Neural cell (in vitro differentiated cells): ENCODE measurements around the gene RTN4RL1. TPM values are rescaled to one million over a fixed set of nuclear protein-coding genes. Genes with fewer than 3 reads are reported as not detected.

Experiments used
- H2AFZ ChIP-seq: fragments of 200-600, 300-800 bp; sonication (generic), shearing (Covaris generic); 2 replicates; pipeline ENCODE4 v1.6.0; 2014; ENCODE audit warnings: low read depth, mild to moderate bottlenecking, antibody characterized with exemption, low read length, moderate library complexity
- H3F3A ChIP-seq: fragments of 200-600 bp; shearing (Covaris generic); 2 replicates; pipeline ENCODE4 v1.6.1; 2016; ENCODE audit warnings: mild to moderate bottlenecking, moderate library complexity, mixed read lengths, antibody characterized with exemption, low read length; ENCODE audit not compliant: insufficient read depth, poor library complexity, severe bottlenecking
- H3K27ac ChIP-seq: fragments of 200-600, 300-800 bp; sonication (generic), shearing (Covaris generic); 2 replicates; pipeline ENCODE4 v1.5.1; 2014; ENCODE audit warnings: mild to moderate bottlenecking, low read length, moderate library complexity
- H3K27me3 ChIP-seq: fragments of 300-800, 200-600 bp; sonication (generic), shearing (Covaris generic); 2 replicates; pipeline ENCODE4 v1.6.0; 2014; ENCODE audit warnings: mild to moderate bottlenecking, low read depth, low read length, moderate library complexity; ENCODE audit not compliant: insufficient read depth
- H3K36me3 ChIP-seq: fragments of 300-800, 200-600 bp; sonication (generic), shearing (Covaris generic); 2 replicates; pipeline ENCODE4 v1.5.1; 2014; ENCODE audit warnings: mild to moderate bottlenecking, antibody characterized with exemption, low read length, moderate library complexity; ENCODE audit not compliant: insufficient read depth
- H3K4me2 ChIP-seq: fragments of 300-800, 200-600 bp; sonication (generic), shearing (Covaris generic); 2 replicates; pipeline ENCODE4 v1.6.0; 2014; ENCODE audit warnings: mild to moderate bottlenecking, low read length
- H3K4me3 ChIP-seq: fragments of 300-800, 200-600 bp; sonication (generic), shearing (Covaris generic); 2 replicates; pipeline ENCODE4 v1.5.1; 2014; ENCODE audit warnings: mild to moderate bottlenecking, low read length, moderate library complexity
- H3K79me2 ChIP-seq: fragments of 200-600 bp; shearing (Covaris generic); replicated peaks from 2 replicates; pipeline ENCODE4 v1.6.0; 2014; ENCODE audit warnings: mild to moderate bottlenecking, low read length, moderate library complexity; ENCODE audit not compliant: insufficient read depth
- H3K9ac ChIP-seq: fragments of 300-800, 200-600 bp; sonication (generic), shearing (Covaris generic); 2 replicates; pipeline ENCODE4 v1.6.1; 2016; ENCODE audit warnings: mild to moderate bottlenecking, low read length, mixed read lengths
- H3K9me2 ChIP-seq: fragments of 200-600 bp; shearing (Covaris generic); 2 replicates; pipeline ENCODE4 v1.6.1; 2016; ENCODE audit warnings: mild to moderate bottlenecking, low read length, mixed read lengths; ENCODE audit not compliant: insufficient read depth
- H3K9me3 ChIP-seq: fragments of 200-600, 300-800 bp; sonication (generic), shearing (Covaris generic); 2 replicates; pipeline ENCODE4 v1.6.1; 2016; ENCODE audit warnings: mild to moderate bottlenecking, mixed run types, low read length, moderate library complexity, mixed read lengths
- H4K20me1 ChIP-seq: fragments of 200-600 bp; shearing (Covaris generic); 2 replicates; pipeline ENCODE4 v1.6.1; 2016; ENCODE audit warnings: mild to moderate bottlenecking, mixed run types; ENCODE audit not compliant: insufficient read depth
- CTCF ChIP-seq: fragments of 450-650 bp; IDR thresholded peaks from 2 replicates; pipeline ENCODE4 v1.5.1; 2014; ENCODE audit warnings: antibody characterized with exemption, mild to moderate bottlenecking, moderate library complexity; ENCODE audit not compliant: poor library complexity, severe bottlenecking
- EP300 ChIP-seq: fragments of 450-650 bp; conservative IDR thresholded peaks from 2 replicates; pipeline ENCODE4 v1.6.1; 2014; ENCODE audit warnings: antibody characterized with exemption, mild to moderate bottlenecking, moderate library complexity; ENCODE audit not compliant: poor library complexity, severe bottlenecking
- EZH2 ChIP-seq: fragments of 200-600, 300-800 bp; shearing (Covaris generic), sonication (generic); IDR thresholded peaks from 2 replicates; pipeline ENCODE4 v1.6.1; 2014; ENCODE audit warnings: antibody characterized with exemption, low read length, borderline replicate concordance, mild to moderate bottlenecking; ENCODE audit not compliant: insufficient read depth, poor library complexity, severe bottlenecking
- MXI1 ChIP-seq: fragments of 450-650 bp; conservative IDR thresholded peaks from 2 replicates; pipeline ENCODE4 v1.6.1; 2014; ENCODE audit warnings: antibody characterized with exemption, mild to moderate bottlenecking; ENCODE audit not compliant: poor library complexity, severe bottlenecking
- POLR2AphosphoS5 ChIP-seq: IDR thresholded peaks from 2 replicates; pipeline ENCODE4 v1.6.1; 2012
- RAD21 ChIP-seq: fragments of 450-650 bp; conservative IDR thresholded peaks from 2 replicates; pipeline ENCODE4 v1.6.1; 2014; ENCODE audit warnings: antibody characterized with exemption, mild to moderate bottlenecking, moderate library complexity
- SMC3 ChIP-seq: fragments of 450-650 bp; conservative IDR thresholded peaks from 2 replicates; pipeline ENCODE4 v1.6.1; 2014; ENCODE audit warnings: antibody characterized with exemption, mild to moderate bottlenecking, moderate library complexity; ENCODE audit not compliant: poor library complexity
- TAF1 ChIP-seq: IDR thresholded peaks from 2 replicates; pipeline ENCODE4 v1.6.1; 2012; ENCODE audit warnings: low read depth
- polyA plus RNA-seq: library from polyadenylated mRNA; depleted of rRNA; stranded (reverse); fragments of >200 nt; gene quantifications from 2 replicates; pipeline ENCODE4 v1.2.3, GENCODE V29; 2014
- TF ChIP-seq, protein P1 (sequence below): IDR thresholded peaks from 2 replicates; pipeline ENCODE4 v1.6.1; 2012; ENCODE audit warnings: borderline replicate concordance

The RTN4RL1 gene
- polyA plus RNA-seq, 1 donor from 2014 or later, result 8.1 TPM

- Histone ChIP-seq H3K4me2 (no peak overlapping the region), H3K27ac (no peak overlapping the region), H4K20me1 (no peaks in the 10 kb centered on the region), H2AFZ (no peak overlapping the region), H3K4me3 (no peak overlapping the region), H3K9me2 (no peaks in the 10 kb centered on the region), H3F3A (no peaks in the 10 kb centered on the region), H3K27me3 (peaks cover 8% of the 10 kb centered on the region), H3K9me3 (no peaks in the 10 kb centered on the region), H3K9ac (no peak overlapping the region), H3K79me2 (no peaks in the 10 kb centered on the region), H3K36me3 (no peaks in the 10 kb centered on the region)
- TF ChIP-seq RAD21 (no peak), MXI1 (no peak), EZH2 (no peak), EP300 (no peak), TAF1 (no peak), SMC3 (no peak), POLR2AphosphoS5 (no peak), CTCF (no peak)
- TF ChIP-seq, protein P1, sequence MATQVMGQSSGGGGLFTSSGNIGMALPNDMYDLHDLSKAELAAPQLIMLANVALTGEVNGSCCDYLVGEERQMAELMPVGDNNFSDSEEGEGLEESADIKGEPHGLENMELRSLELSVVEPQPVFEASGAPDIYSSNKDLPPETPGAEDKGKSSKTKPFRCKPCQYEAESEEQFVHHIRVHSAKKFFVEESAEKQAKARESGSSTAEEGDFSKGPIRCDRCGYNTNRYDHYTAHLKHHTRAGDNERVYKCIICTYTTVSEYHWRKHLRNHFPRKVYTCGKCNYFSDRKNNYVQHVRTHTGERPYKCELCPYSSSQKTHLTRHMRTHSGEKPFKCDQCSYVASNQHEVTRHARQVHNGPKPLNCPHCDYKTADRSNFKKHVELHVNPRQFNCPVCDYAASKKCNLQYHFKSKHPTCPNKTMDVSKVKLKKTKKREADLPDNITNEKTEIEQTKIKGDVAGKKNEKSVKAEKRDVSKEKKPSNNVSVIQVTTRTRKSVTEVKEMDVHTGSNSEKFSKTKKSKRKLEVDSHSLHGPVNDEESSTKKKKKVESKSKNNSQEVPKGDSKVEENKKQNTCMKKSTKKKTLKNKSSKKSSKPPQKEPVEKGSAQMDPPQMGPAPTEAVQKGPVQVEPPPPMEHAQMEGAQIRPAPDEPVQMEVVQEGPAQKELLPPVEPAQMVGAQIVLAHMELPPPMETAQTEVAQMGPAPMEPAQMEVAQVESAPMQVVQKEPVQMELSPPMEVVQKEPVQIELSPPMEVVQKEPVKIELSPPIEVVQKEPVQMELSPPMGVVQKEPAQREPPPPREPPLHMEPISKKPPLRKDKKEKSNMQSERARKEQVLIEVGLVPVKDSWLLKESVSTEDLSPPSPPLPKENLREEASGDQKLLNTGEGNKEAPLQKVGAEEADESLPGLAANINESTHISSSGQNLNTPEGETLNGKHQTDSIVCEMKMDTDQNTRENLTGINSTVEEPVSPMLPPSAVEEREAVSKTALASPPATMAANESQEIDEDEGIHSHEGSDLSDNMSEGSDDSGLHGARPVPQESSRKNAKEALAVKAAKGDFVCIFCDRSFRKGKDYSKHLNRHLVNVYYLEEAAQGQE, result no peak
Measured at GRCh38 chr17:2019723-2020122, 5.4 kb downstream of the RTN4RL1 start.

- no peaks in the 10 kb centered on the region for H3K79me2 ChIP-seq
- no peak overlapping the region for H3K27ac ChIP-seq
- H3K9ac ChIP-seq, result no peak overlapping the region
- no peak overlapping the region for H3K4me3 ChIP-seq
- H4K20me1 ChIP-seq, result no peaks in the 10 kb centered on the region
- no peak overlapping the region for H2AFZ ChIP-seq
- no peaks in the 10 kb centered on the region for H3K36me3 ChIP-seq
- H3F3A ChIP-seq, result no peaks in the 10 kb centered on the region
- no peaks in the 10 kb centered on the region for H3K27me3 ChIP-seq
- H3K4me2 ChIP-seq, result no peak overlapping the region
- H3K9me2 ChIP-seq, result no peaks in the 10 kb centered on the region
- TF ChIP-seq, protein P1, result no peak
- TF ChIP-seq EP300 (no peak), CTCF (no peak), RAD21 (no peak), TAF1 (no peak), MXI1 (no peak), POLR2AphosphoS5 (no peak), SMC3 (no peak), EZH2 (no peak)
- H3K9me3 ChIP-seq, result no peaks in the 10 kb centered on the region
Measured at GRCh38 chr17:2018716-2019510, 6.2 kb downstream of the RTN4RL1 start.
